Astrocyte of the hippocampus (primary cell): ENCODE results near the gene EFCAB12.

Experiments
- DNase-seq: peaks from one replicate; pipeline ENCODE4 v3.0.0; 2011; ENCODE audit warnings: low read depth, low spot score

Gene EFCAB12

GRCh38 chr3:129445471-129445870 lies 17.0 kb upstream of the EFCAB12 start:
- no peak for DNase-seq

- no peak for DNase-seq
Measured at GRCh38 chr3:129442947-129443346, 14.5 kb upstream of the EFCAB12 start.

DNA sequence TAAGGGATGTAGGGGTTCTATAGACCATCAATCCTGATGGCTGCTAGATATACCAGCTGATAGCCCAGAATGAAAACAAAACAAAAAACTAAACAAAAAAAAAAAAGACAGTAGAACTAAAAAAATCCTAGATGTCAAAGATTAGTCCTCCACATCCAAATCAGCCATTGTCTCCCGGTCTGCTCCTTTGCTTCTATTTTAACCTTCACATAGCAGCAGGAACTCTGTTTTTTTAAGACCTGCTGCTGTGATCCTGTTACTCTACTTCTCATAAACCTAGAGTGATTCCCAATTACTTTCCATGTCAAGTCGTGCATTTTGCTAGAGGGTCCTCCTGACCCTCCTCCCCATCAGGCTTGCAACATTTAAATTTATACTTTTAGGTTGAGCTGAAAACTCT lies 14.1 kb upstream of the EFCAB12 start:
- no peak for DNase-seq

DNA sequence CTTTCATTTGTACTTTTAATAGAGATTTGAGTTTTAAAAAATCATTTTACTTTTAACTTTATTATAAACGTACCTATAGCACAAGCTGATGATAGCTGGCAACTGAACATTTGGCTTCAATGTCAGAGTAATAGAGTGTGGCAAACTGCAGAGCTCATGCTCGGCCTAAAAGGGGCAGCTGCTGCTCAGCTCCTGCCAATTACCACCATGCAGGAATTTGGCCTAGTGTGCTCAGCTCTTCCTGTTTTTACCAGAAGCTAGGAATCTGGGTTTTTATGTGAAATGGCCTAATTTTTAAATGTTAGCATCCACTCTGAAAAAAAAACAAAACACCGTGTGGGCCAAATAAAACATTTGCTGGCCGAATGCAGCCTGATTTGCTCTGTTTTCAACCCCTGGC lies 13.3 kb upstream of the EFCAB12 start:
- DNase-seq, result peak; percentile 72

GRCh38 chr3:129441215-129441614 lies 12.8 kb upstream of the EFCAB12 start:
- no peak for DNase-seq

GRCh38 chr3:129440618-129441190 lies 12.3 kb upstream of the EFCAB12 start:
- DNase-seq, result no peak

DNA sequence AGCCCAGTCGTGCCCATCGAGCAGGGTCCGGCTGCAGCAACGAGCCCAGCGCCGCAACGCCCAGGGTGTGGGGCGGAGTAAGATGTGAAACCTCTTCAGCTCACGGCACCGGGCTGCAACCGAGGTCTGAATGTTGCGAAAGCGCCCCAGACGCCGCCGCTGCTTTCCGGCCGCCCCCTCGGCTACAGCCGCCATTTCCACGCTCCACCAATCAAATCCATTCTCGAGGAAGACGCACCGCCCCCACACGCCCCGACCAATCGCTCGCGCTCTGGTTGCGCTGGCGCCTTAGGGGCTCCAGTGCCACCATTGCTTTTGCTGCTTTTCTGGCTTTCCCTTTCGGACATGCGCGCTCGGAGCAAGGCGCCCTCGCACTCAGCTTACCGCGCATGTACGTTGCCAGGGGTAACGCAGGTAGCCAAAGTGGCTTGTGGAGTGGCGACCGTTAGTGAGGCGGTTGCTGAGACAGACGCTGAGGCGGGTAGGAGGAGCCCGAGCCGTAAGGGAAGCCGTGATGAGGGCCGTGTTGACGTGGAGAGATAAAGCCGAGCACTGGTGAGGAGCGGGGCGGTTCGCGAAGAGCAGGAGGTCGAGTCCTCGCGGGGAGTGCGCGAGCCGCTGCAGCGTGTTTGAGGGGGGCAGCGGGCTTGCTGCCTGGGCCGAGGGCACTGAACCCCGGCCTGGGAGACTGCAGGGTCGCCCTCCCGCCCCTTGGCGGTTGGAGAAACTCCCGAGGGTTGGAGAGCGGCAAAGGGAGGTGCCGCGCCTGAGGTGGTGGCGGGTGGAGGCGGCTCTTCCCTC lies 11.6 kb upstream of the EFCAB12 start, which contains the start of the genes IFT122 and MBD4:
Gene IFT122, plus strand, starts transcription at position 408 of the 801 bp plus-strand sequence. Its CDS starts 107 bp downstream, at position 515.
Gene MBD4, minus strand, starts transcription at position 132 of the 801 bp plus-strand sequence. Its CDS starts 115 bp downstream, at position 17.
- DNase-seq, result peak; percentile 100

DNA sequence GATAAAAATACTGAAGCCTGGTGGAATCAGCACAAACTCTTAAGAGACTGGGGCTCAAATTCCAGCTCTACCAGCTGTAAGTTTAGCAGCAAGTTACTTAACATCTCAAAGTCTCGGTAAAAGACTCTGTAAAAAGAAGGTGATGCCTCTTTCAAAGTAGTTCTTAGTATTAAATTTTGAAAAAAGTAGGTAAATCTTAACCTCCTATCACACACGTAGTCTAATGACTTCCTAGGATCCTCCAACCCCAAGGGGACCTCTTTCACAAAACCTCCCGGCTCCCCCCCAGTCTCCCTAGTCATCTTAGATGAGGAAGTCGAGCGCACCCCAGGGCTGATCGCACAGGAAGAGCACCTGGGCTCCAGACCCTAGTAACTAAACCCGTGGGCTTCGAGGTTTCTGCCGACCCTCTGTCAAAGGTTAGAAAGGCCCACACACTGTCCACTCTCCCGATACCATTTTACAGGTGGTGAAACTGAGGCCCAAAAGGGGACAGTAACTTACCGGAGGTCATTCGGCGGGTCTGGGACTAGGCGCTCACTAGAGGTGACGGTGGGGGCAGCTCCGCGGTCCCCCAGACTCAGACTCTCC lies 10.9 kb upstream of the EFCAB12 start:
- no peak for DNase-seq

DNA sequence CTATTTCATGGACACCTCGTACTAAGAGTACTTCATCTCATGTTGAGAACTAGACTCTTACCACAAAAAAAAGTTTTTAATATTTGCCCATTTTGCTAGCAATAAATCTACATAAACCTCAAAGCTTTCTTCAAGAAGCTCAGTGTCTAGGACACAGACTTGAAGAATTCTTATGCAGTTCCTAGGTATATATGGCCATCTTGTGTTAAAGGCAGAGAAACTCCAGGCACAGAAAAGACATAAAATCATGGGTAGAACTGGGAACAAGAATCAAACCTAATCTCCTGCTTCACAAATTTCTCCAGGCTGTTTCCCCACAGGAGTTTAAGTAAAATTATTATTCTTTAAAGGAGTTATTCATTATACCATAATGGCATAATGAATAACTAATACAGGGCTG lies 6.9 kb upstream of the EFCAB12 start:
- no peak for DNase-seq

GRCh38 chr3:129434140-129434539 lies 5.7 kb upstream of the EFCAB12 start:
- no peak for DNase-seq

GRCh38 chr3:129433565-129433964 lies 5.1 kb upstream of the EFCAB12 start:
- no peak for DNase-seq

GRCh38 chr3:129432671-129433070 lies 4.2 kb upstream of the EFCAB12 start:
- peak; percentile 29 for DNase-seq

- DNase-seq, result peak; percentile 50
Measured at GRCh38 chr3:129432036-129432435, 3.6 kb upstream of the EFCAB12 start.

GRCh38 chr3:129429602-129430001 lies 1.2 kb upstream of the EFCAB12 start:
- no peak for DNase-seq

- DNase-seq, result peak; percentile 36
Measured at GRCh38 chr3:129429080-129429451, 630 bp upstream of the EFCAB12 start.

GRCh38 chr3:129428007-129428375 lies 445 bp downstream of the EFCAB12 start:
- no peak for DNase-seq

DNA sequence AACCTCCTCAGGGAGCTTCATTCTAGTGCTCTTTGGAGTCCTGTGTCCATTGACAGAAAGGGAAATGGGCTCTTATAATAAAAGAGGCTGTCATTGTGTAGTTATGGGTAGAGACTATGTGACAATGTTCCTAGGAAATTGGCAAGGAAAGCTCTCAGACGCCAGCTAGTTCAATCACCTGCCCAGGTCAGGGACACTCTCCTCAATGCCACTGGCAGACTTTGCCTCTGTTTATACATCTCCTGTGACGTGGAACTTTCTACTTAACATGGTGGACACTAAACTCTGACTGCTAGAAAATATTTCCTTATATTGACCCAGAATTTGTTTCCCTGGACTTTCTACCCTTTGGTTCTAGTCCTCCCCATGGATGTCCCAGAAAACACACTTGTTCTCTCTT lies 2.8 kb downstream of the EFCAB12 start:
- DNase-seq, result no peak

DNA sequence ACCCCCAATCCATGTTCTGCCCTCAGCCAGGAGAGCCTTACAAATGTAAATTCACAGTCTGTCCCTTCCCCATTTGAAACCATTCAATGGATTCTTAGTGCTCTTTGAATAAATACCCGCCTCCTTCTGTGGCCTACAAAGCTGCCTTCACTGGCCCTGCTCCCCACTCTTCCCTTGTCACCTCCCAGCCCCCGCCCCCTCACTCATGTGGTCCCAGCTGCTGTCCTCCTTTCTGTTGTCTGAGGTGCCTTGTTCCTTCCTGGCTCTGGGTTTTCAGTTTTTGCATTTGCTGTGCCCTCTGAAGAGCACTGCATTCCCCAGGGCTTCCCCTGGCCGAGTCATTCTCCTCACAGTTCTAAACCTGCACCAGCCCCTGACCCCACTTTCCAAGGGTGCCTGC lies 3.2 kb downstream of the EFCAB12 start:
- DNase-seq, result no peak

DNA sequence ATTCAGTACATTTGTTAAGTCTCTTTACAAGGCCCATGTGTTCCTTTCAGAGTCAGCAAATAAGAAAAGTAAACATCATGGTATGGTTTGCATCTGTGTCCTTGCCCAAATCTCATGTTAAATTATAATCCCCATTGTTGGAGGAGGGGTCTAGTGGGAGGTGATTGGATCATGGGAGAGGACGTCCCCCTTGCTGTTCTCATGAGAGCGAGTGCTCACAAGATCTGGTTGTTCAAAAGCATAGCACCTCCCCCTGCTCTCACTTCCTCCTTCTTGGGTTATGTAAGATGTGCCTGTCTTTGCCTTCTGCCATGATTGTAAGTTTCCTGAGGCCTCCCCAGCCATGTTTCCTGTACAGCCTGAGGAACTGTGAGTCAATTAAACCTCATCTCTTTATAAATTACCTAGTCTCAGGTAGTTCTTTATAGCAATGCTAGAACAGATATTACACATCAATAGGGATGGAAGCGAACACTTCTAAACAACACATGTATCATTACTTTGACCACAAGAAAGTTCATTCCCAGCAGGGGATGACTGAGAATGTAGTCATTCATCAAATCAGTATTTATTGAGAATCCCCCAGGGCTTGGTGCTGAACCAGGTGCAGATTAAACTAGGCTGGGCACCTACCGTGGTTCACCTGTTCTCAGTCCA lies 4.1 kb downstream of the EFCAB12 start:
- no peak for DNase-seq

GRCh38 chr3:129422897-129423296 lies 5.5 kb downstream of the EFCAB12 start:
- DNase-seq, result no peak

GRCh38 chr3:129421988-129422745 lies 6.3 kb downstream of the EFCAB12 start:
- DNase-seq, result no peak
